Smooth muscle cell of the brain vasculature (primary cell): ENCODE data around the gene MSH6.

Experiments used
- DNase-seq: peaks from one replicate; pipeline ENCODE4 v3.0.0-alpha.2; 2012; ENCODE audit warnings: low read depth, low spot score

Gene MSH6

DNA sequence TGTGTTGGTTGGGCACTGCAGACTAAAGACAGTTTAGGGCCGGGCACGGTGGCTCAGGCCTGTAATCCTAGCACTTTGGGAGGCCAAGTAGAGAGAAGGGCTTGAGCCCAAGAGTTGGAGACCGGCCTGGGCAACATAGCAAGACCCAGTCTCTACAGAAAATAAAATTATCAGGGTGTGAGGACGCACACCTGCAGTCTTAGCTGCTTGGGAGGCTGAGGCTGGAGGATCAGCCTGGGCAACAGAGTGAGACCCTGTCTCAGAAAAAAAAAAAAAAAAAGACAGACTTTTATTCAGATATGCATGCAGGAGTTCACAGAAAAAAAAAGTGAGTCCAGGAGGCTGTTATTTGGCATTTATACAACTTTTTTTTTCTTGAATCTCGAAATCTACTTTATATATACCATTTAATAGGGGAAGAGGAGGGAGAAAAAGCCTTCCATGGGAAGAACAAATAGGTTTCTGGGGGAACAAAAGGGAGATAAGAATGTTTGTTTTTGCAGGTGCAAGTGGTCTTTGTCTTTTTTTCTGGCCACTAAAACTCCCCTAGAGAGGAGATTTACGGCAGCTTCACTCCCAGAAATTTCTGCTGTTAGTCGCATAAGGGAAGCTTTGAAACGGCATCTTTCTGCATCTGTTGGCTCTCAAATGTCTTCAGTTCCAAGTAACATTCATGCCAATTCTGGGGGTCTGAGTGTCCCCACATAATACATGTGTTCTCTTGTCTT lies 4.1 kb upstream of the MSH6 start:
- DNase-seq = no peak

DNA sequence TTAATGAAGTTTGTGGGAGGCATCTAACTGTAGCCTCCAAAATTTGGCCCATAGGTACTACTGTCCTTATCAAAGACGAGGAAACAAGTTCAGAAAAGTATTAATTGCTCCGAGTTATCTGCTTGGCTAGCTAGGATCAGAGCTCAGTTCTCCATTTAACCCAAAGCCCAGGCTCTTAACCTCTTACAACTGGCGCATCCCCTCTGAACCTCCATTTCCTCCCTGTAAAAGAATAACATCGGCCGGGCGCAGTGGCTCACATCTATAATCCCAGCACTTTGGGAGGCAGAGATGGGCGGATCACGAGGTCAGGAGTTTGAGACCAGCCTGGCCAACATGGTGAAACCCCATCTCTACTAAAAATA lies 3.5 kb upstream of the MSH6 start:
- DNase-seq = no peak

DNA sequence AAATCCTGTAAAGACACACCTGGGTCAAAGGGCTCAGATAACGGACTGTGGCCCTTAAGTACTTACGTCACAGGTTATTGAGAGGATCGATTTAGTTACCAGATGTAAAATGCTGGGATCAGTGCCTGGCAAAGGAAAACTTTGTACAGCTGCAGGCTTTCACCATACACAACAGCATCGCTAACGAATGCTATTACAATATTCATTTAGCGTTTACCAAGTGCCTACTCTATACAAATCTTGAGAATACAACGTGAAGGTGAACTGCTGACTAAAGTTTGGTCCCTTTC lies 619 bp upstream of the MSH6 start:
- DNase-seq = no peak

DNA sequence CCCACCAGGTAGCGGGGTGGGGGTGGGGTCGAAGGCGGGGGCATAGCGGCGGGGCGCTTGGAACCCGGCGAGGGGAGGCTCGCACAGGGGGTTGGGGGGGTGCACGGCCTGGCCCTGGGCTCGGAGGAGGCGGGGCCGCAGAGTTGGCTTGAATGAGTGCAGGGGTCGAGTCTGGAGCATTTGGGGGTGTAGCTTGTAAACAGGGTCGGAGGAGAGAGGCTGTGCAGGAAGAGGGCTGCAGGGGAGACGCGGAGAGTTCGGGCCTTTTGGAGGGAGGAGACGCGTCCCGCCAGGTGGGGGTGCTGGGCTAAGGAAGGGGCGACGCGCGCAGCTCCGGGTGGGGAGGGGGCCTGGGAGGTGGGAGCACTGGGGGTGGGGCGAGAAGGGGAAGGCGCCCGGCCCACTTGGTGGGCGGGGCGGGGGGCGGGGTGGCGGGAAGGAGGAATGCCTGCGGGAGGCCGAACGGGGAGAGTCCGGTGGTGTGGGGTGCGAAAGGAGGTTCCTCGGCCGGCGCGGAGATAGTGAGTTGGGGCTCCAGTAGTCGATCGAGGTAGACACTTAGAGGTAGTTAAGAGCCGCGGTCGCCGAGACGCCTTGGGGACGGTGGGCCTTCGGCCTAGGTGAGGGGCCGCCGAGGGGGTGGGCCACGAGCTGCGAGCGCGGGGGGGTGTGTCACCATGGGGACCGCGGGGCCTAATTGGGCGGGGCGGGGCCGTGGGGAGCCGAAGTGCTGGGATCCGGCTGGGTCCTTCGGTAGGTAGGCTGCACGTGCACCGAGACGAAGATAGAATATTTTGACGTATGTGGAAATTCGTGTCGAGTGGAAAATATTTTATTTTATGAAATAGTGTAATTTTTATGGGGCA lies 774 bp downstream of the MSH6 start:
- DNase-seq = no peak

DNA sequence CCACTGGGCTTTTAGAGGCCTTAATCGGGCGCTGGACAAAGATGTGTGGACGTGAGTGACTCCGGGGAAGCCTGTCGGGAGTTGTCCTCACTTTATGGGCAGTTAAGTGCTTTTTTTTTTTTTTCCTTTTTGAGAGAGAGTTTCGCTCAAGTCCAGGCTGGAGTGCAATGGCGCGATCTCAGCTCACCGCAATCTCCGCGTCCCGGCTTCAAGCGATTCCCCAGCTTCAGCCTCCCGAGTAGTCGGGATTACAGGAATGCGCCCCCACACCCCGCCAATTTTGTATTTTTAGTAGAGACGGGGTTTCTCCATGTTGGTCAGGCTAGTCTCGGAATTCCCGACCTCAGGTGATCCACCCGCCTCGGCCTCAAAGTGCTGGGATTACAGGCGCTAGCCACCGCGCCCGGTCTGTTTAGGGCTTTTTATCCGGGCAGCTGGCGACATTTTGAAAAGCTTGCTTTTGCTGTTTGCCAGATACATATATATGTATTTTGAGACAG lies 1.5 kb downstream of the MSH6 start:
- no peak for DNase-seq

DNA sequence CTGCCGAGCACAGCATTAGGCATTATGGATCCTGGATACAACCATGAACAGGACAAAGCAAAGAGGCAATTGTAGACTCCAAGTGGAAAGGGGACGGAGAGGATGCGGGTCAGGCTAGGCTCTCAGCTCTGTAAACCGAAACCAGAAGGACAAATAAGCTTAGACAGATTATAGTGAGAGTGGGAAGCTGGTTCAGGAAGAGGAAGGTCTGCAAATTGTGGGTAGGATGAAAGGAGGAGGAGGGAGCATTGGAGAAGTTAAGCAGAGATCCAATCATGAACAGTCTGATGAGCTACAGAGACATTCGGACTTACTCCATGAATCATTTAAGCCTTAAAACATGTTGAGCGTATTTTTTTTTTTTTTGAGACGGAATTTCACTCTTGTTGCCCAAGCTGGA lies 3.0 kb downstream of the MSH6 start:
- DNase-seq = no peak

DNA sequence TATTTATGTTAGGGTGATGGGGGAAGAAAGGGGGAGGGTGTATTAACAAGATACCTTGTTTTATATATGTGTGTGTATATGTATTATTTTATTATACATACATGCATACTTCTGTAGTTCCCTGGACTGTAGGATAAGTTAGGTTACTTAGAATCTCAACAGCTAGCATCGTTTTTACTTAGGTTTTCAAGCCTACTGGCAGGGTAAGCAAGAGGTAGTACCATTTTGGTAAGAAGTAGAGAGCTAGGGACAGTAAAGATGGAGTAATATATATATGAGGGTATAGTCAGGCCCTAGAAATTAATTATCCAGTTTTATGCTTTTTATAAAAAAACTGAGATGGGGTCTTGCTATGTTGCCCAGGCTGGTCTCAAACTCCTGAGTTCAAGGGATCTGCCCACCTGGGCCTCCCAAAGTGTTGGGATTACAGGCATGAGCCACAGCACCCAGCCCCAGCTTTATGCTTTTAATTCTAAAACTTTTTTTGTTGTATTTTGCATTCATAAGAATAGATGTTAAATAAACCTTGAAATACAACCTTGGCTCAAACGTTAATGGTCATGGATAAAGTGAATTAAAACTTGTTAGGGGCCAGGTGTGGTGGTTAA lies 13.2 kb downstream of the MSH6 start:
- DNase-seq = no peak

DNA sequence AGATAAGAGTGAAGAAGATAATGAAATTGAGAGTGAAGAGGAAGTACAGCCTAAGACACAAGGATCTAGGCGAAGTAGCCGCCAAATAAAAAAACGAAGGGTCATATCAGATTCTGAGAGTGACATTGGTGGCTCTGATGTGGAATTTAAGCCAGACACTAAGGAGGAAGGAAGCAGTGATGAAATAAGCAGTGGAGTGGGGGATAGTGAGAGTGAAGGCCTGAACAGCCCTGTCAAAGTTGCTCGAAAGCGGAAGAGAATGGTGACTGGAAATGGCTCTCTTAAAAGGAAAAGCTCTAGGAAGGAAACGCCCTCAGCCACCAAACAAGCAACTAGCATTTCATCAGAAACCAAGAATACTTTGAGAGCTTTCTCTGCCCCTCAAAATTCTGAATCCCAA lies 15.7 kb downstream of the MSH6 start:
- DNase-seq = no peak

DNA sequence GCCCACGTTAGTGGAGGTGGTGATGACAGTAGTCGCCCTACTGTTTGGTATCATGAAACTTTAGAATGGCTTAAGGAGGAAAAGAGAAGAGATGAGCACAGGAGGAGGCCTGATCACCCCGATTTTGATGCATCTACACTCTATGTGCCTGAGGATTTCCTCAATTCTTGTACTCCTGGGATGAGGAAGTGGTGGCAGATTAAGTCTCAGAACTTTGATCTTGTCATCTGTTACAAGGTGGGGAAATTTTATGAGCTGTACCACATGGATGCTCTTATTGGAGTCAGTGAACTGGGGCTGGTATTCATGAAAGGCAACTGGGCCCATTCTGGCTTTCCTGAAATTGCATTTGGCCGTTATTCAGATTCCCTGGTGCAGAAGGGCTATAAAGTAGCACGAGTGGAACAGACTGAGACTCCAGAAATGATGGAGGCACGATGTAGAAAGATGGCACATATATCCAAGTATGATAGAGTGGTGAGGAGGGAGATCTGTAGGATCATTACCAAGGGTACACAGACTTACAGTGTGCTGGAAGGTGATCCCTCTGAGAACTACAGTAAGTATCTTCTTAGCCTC lies 16.2 kb downstream of the MSH6 start:
- DNase-seq = no peak

DNA sequence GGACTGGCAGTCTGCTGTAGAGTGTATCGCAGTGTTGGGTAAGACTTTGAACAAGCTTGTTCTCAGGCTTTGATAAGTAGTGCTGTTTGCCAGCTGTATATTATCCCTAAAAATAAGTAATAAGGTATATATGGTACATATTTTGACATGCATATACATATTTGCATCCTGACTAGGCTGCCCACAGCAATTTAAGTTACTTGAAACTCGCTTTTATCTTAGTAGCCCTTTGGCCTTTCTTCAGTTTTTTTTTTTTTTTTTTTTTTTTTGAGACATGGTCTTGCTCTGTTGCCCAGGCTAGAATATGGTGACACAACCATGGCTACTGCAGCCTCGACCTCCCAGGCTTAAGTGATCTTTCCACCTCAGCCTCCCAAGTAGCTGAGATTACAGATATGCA lies 18.2 kb downstream of the MSH6 start:
- no peak for DNase-seq

DNA sequence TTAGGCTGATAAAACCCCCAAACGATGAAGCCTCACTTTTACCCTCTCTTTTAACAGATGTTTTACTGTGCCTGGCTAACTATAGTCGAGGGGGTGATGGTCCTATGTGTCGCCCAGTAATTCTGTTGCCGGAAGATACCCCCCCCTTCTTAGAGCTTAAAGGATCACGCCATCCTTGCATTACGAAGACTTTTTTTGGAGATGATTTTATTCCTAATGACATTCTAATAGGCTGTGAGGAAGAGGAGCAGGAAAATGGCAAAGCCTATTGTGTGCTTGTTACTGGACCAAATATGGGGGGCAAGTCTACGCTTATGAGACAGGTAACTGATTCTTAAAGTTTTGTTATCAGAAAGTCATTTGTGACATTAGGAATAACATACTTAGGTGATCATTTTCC lies 20.4 kb downstream of the MSH6 start:
- DNase-seq = no peak

DNA sequence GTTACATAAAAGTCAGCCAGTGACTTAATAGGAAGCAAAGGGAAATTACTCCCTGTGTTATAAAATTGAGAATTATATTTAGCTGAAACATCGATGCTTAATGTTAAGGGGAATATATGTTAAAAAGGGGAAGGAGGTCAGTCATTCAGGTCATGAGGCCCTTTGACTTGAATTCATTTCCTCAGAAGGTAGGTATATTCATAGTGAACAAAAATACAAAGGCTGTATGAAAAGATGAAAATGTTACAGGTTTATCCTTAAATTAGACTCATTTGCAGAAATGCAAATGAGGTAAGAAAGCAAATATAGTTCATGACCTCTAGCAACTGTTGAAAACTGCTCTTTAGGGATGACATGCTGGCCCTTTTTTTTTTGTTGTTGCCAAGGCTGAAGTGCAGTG lies 20.8 kb downstream of the MSH6 start:
- DNase-seq = no peak

DNA sequence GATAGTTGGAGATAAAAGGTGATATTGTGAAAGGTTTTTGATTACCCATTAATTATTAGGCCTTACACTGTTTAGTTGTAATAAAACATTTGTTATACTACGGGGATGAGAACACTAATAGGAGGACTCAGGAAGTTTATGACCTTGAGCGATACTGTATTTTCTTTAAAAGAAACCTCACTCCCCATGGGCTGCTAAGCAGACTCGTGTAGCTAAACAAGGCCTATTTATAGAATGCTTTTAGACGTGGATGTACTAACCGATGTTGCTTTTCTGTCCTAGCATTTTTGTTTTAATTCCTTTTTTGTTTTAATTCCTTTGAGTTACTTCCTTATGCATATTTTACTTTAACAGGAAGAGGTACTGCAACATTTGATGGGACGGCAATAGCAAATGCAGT lies 22.9 kb downstream of the MSH6 start:
- DNase-seq = no peak

DNA sequence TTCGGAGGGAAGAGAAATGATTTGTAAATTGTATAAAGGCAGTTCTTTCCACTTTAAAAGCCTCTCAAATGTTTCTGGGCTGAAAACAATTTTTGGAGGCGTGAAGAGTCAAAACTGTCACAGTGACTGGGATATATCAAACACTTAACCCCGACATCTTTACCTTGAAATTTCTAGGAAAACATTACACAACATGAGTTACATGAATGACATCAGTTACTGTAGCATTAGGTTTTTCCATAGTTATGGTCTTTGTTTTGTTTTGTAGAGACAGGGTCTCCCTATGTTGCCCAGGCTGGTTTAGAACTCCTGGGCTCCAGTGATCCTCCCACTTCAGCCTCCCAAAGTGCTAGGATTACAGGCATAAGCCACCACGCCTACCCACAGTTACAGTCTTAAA lies 25.7 kb downstream of the MSH6 start:
- DNase-seq = no peak

DNA sequence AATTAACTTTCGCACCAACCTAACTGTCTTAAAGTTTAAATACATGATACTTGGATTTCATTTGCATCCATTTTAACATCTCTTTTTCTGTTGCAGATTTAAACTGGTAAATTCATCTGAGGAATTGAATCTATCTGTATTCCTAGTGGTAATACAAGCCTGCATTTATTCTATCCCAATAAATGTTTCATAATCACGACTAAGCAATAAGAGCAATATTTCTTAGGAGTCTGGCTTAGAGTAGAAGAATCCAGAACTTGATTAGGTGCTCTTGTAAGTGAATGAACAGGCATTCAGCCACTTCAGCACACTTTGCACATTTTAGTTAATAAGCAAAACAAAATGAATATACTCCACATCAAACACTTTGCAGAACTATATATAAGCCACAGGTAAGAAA lies 27.0 kb downstream of the MSH6 start:
- DNase-seq = no peak

DNA sequence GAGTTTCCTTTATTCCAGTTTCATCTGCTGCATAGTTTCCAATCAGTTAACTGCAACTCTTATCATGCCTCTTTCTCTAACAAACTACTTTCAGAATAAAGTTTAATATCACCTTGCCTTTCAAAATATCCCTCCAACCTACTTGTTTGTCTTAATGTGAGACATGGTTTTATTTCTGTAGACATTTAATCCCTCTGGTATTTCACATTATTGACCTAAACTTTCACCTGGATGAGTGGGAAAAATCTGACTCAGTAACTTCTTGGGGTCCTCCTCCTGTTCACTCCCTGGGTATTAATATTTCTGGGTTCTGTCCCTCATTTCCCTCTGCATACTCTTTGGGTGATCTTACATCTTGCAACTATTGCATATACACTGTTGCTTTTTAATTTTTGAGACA lies 27.9 kb downstream of the MSH6 start:
- no peak for DNase-seq

DNA sequence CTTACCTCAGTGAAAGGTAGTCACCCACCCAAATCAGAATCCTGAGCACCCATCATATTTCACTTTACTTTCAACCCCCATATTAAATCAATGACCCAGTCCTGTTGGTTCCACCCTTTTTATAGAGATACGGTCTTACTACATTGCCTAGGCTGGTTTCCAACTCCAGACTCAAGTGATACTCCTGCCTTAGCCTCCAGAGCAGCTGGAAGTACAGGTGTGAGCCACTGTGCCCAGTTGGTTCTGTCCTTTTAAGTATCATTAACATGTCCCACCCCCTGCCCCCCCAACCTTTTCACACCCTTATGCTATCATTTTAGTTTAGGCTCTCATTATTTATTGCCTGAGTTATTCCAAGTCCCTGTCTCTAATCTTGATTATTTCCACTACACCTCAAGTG lies 28.7 kb downstream of the MSH6 start:
- DNase-seq = no peak

DNA sequence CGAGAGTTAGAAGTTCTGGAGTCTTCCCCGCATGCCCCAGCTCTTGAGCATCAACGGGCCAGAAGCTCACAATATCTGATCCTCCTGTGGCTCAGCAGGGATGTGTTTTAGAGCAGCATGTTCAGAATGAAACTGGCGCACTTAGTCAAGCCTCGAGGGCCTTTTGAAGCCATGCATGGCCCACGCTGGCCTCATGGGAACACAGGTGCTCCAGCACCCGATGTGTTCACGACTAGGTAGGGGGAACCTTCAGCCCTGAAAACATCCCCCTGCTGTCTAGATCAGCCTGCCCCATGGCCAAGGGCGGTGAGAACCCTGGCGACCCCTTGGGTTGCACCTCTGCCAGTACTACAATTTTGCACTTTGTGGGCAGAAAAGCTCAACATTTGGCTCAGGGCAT lies 32.8 kb downstream of the MSH6 start:
- no peak for DNase-seq

DNA sequence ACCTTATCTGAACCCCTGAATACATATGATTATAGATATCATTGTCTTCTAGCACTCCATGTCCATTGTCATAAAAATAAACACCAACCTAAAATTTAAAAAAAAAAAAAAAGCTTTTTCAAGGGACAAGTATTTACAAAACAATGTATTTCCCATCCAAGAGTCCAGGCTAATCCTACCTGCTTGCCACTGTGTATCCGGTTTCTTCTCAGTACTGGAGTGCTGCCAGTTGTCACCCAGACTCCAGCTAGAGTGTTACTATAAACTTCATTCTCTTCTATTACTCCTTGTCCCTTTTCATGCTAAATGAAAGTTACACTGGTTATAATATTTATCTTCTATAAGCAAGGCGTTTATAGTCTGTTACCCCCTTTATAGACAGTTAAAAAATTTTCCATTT lies 35.8 kb downstream of the MSH6 start:
- DNase-seq = no peak

DNA sequence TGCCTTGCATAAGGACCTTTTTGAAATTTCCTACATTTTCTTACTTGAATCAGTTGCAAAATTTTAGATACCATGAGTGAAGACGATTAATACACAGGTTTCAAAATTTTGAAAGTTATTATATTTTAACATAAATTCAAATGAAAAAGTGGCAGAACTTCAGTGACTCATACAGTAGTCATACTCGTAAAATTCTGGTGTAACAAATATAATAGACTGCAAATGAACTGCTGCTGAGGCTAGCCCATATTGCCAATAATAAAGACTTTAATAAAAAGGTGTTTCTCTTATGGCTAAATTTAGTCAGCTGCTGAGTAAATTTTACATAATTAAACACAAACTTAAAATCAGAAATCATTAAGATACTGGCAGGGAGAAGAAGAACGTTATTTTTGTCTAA lies 36.9 kb downstream of the MSH6 start:
- DNase-seq = no peak

DNA sequence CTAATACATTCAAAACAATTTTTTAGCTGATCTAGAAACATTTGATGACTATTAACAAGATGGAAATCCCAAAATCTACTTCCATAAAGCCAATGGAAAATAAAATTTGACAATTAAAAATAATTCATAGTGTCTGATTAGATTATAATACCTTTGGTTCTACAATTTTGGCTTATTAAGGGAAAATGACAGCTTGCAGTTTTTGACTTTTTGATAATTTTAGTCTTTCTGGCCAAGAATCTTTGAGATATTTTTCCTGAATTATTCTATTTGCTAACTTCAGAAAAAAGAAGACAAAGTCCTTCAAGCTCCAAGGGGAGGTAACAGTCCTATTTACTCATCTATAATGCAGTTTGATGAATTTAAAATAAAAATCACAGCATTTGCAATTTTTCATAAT lies 39.6 kb downstream of the MSH6 start:
- no peak for DNase-seq

DNA sequence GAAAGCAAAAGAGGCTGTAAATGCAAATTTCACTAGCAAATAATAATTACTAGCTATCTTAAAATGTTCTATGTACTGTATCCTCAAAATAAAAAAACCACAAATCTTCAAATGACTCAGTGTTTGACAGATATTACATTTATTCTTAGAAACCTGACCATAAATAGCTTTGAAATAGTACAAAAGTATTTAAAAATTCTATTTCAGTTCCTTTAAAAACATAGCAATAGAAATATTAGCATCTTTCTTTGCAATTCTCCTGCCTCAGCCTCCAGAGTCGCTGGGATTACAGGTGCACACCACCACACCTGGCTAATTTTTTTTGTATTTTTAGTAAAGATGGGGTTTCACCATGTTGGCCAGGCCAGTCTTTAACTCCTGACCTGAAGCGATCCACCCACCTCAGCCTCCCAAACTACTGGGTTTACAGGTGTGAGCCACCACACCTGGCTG lies 50.6 kb downstream of the MSH6 start:
- no peak for DNase-seq

DNA sequence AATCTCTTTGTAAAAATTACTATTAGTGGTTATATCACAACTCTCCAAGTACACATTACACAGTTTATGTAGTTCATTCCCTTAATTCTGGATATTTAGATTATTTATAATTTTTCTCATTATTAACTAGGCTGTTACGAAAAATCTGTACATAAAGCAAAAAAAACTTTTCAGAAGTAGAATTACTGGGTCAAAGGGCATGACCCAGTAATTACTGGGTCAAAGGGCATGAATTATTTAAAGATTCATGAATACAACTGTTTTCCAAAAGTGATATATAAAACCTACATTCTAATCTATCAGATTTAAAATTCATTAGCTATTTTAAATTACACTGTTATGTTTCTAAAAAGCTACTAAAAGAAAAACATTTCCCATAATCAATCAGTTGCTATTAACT lies 55.3 kb downstream of the MSH6 start:
- no peak for DNase-seq
